IMR-90 (cell line): Measurements from ENCODE around the gene GOLGA5. TPM values are rescaled to one million over a fixed set of nuclear protein-coding genes. Genes with fewer than 3 reads are reported as not detected.

Source experiments
- ATAC-seq: fragments of 200-7000 bp; cut with Tn5 transposase; 2 replicates; pipeline ENCODE4 v1.9.1; 2020; ENCODE audit warnings: low read depth, mild to moderate bottlenecking, moderate library complexity
- BruUV-seq: library from RNA; stranded (reverse); fragments of 400-500 nt; replicated peaks from 2 replicates; lab custom pipeline; 2021; lab: Mats Ljungman, UMichigan
- CTCF ChIA-PET: fragments of 300-600 bp; formaldehyde crosslinking; extraction: SDS; loops from one replicate; lab custom pipeline; 2021; ENCODE audit warnings: antibody characterized with exemption; lab: Yijun Ruan, JAX
- POLR2A ChIA-PET: fragments of 300-600 bp; sonication (Branson Sonifier 250); formaldehyde crosslinking; loops from one replicate; lab custom pipeline; 2022; ENCODE audit warnings: antibody characterized with exemption; ENCODE audit not compliant: unreplicated experiment; lab: Charles Lee
- DNase-seq: peaks from one replicate; pipeline ENCODE4 v3.0.0; 2013
- H2AFZ ChIP-seq: replicated peaks from 2 replicates; pipeline ENCODE3; 2013; ENCODE audit warnings: low read length, mild to moderate bottlenecking; ENCODE audit not compliant: poor library complexity
- H2AK5ac ChIP-seq: 2 replicates; pipeline ENCODE4 v1.6.1; 2013; ENCODE audit warnings: low read depth, low read length, inconsistent platforms
- H2AK9ac ChIP-seq: replicated peaks from 2 replicates; pipeline ENCODE3; 2013; ENCODE audit warnings: mild to moderate bottlenecking, low read depth, low read length, moderate library complexity; ENCODE audit not compliant: poor library complexity
- H2BK120ac ChIP-seq: 2 replicates; pipeline ENCODE4 v1.6.1; 2013; ENCODE audit warnings: low read depth, low read length, inconsistent platforms
- H2BK15ac ChIP-seq: 3 replicates; pipeline ENCODE4 v1.6.1; 2013; ENCODE audit warnings: low read depth, low read length, inconsistent platforms
- H2BK20ac ChIP-seq: 2 replicates; pipeline ENCODE4 v1.6.1; 2013; ENCODE audit warnings: low read depth, mild to moderate bottlenecking, inconsistent platforms, low read length, moderate library complexity
- H2BK5ac ChIP-seq: 2 replicates; pipeline ENCODE4 v1.6.1; 2013; ENCODE audit warnings: mild to moderate bottlenecking, low read depth, low read length, inconsistent platforms; ENCODE audit not compliant: poor library complexity, severe bottlenecking
- H3K14ac ChIP-seq: replicated peaks from 2 replicates; pipeline ENCODE4 v1.6.1; 2013; ENCODE audit warnings: low read depth, low read length, inconsistent platforms
- H3K18ac ChIP-seq: 2 replicates; pipeline ENCODE4 v1.6.1; 2013; ENCODE audit warnings: low read depth, low read length, control low read depth
- H3K23ac ChIP-seq: 2 replicates; pipeline ENCODE4 v1.6.1; 2013; ENCODE audit warnings: low read depth, low read length, inconsistent platforms
- H3K27ac ChIP-seq: 2 replicates; pipeline ENCODE4 v1.5.1; 2013; ENCODE audit warnings: mild to moderate bottlenecking, control low read depth, low read length; ENCODE audit not compliant: insufficient read depth
- H3K27me3 ChIP-seq: 2 replicates; pipeline ENCODE4 v1.6.1; 2013; ENCODE audit warnings: low read length; ENCODE audit not compliant: control insufficient read depth, insufficient read depth
- H3K36me3 ChIP-seq: 2 replicates; pipeline ENCODE4 v1.6.1; 2013; ENCODE audit warnings: low read length, mixed read lengths; ENCODE audit not compliant: control insufficient read depth, insufficient read depth
- H3K4ac ChIP-seq: 2 replicates; pipeline ENCODE4 v1.6.1; 2013; ENCODE audit warnings: low read depth, low read length, inconsistent platforms
- H3K4me1 ChIP-seq: 2 replicates; pipeline ENCODE4 v1.6.1; 2013; ENCODE audit warnings: low read length, mixed read lengths; ENCODE audit not compliant: control insufficient read depth, insufficient read depth
- H3K4me2 ChIP-seq: 2 replicates; pipeline ENCODE4 v1.6.1; 2013; ENCODE audit warnings: low read depth, mild to moderate bottlenecking, control low read depth, low read length, moderate library complexity
- H3K4me3 ChIP-seq: 2 replicates; pipeline ENCODE4 v1.5.1; 2013; ENCODE audit warnings: low read depth, mild to moderate bottlenecking, control low read depth, low read length, moderate library complexity; ENCODE audit not compliant: insufficient read depth
- H3K56ac ChIP-seq: 2 replicates; pipeline ENCODE4 v1.6.1; 2013; ENCODE audit warnings: low read length, inconsistent platforms; ENCODE audit not compliant: insufficient read depth; ENCODE audit errors: extremely low read depth
- H3K79me1 ChIP-seq, 2 experiments: 2 replicates each; pipeline ENCODE4 v1.6.1; 2013; ENCODE audit warnings: low read length in 2 of 2, inconsistent platforms in 1 of 2, low read depth in 1 of 2
- H3K9ac ChIP-seq: 2 replicates; pipeline ENCODE4 v1.6.1; 2013; ENCODE audit warnings: low read depth, low read length, control low read depth
- H3K9me1 ChIP-seq: 2 replicates; pipeline ENCODE4 v1.6.1; 2013; ENCODE audit warnings: low read length, inconsistent platforms; ENCODE audit not compliant: insufficient read depth
- H3K9me3 ChIP-seq: 2 replicates; pipeline ENCODE4 v1.6.1; 2013; ENCODE audit warnings: low read length; ENCODE audit not compliant: control insufficient read depth, insufficient read depth
- H4K20me1 ChIP-seq: 2 replicates; pipeline ENCODE4 v1.6.1; 2013; ENCODE audit warnings: low read length, inconsistent platforms; ENCODE audit not compliant: insufficient read depth
- H4K5ac ChIP-seq: 2 replicates; pipeline ENCODE4 v1.6.1; 2013; ENCODE audit warnings: mild to moderate bottlenecking, low read depth, low read length, control low read depth
- H4K8ac ChIP-seq, 2 experiments: 2 replicates each; pipeline ENCODE4 v1.6.1; 2013; ENCODE audit warnings: low read depth in 2 of 2, low read length in 2 of 2, control low read depth in 1 of 2, inconsistent platforms in 1 of 2
- H4K91ac ChIP-seq: 2 replicates; pipeline ENCODE4 v1.6.1; 2013; ENCODE audit warnings: low read depth, low read length, inconsistent platforms; ENCODE audit not compliant: insufficient read depth
- CTCF ChIP-seq: conservative IDR thresholded peaks from 2 replicates; pipeline ENCODE4 v1.5.1; 2012; ENCODE audit warnings: mild to moderate bottlenecking, low read depth, low read length, improper control_type of control experiment
- ELK1 ChIP-seq: fragments of 150-350 bp; IDR thresholded peaks from 2 replicates; pipeline ENCODE4 v1.6.1; 2016; ENCODE audit warnings: low read depth, mild to moderate bottlenecking, low read length, moderate library complexity, borderline replicate concordance
- RAD21 ChIP-seq: IDR thresholded peaks from 2 replicates; pipeline ENCODE4 v1.6.1; 2012; ENCODE audit warnings: low read length, improper control_type of control experiment
- RFX5 ChIP-seq: IDR thresholded peaks from 2 replicates; pipeline ENCODE4 v1.8.0; 2012; ENCODE audit warnings: low read depth, mild to moderate bottlenecking, low read length, moderate library complexity
- SMC3 ChIP-seq: fragments of 150-350 bp; IDR thresholded peaks from 2 replicates; pipeline ENCODE4 v1.6.1; 2016; ENCODE audit warnings: low read depth, mild to moderate bottlenecking, antibody characterized with exemption, low read length, moderate library complexity
- WGBS, 2 experiments: methylation state at CpG; one replicate each; pipeline versions ENCODE4 v1.1.5 to v1.1.7; 2013; ENCODE audit warnings: missing lambda C conversion rate in 2 of 2; ENCODE audit not compliant: insufficient read length in 1 of 2; ENCODE audit errors: extremely low coverage in 2 of 2; 5-methylcytosine and 5-hydroxymethylcytosine counted together
- dilution Hi-C: fragments of 300-500 bp; cut with HindIII; formaldehyde crosslinking; loops from one replicate; pipeline ENCODE4 v1.14.3; 2018; ENCODE audit warnings: low sequenced_read_pairs; ENCODE audit not compliant: unreplicated experiment
- in situ Hi-C: fragments of 300-500 bp; cut with MboI; formaldehyde crosslinking; loops from 3 replicates; pipeline ENCODE4 v1.14.3; 2019; ENCODE audit warnings: low sequenced_read_pairs, inconsistent platforms, mixed read lengths
- intact Hi-C: fragments of 100-400 bp; cut with micrococcal nuclease; formaldehyde crosslinking; loops from 2 replicates; pipeline ENCODE4 v1.10.0; 2022
- polyA plus RNA-seq, 3 experiments: library from polyadenylated mRNA; depleted of rRNA; stranded (reverse); fragments of >200 nt; gene quantifications; 2 replicates each; pipeline ENCODE4 v1.2.3, GENCODE V29; 2012; ENCODE audit warnings: low replicate concordance in 1 of 3
- total RNA-seq: library from RNA; depleted of rRNA; stranded (reverse); fragments of >200 nt; gene quantifications from 2 replicates; pipeline ENCODE4 v1.2.3, GENCODE V29; 2012

Gene GOLGA5
- total and polyA plus RNA-seq, 2 of the 4 experiments (the other 2 are of a cell fraction): 35.0 to 59.5 TPM

- no peak overlapping the region for H4K8ac ChIP-seq
- no peak overlapping the region for H2BK15ac ChIP-seq
- no peaks in the 10 kb centered on the region for H3K4me1 ChIP-seq
- dilution Hi-C loops (no loop called here), intact Hi-C loops (loop anchor here (10.0 kb wide), 1 partner anchor 303 kb away; no protein-coding TSS in a partner anchor), in situ Hi-C loops (no loop called here)
- H3K27me3 ChIP-seq: no peaks in the 10 kb centered on the region
- H3K4ac ChIP-seq: no peak overlapping the region
- H2BK20ac ChIP-seq: no peak overlapping the region
- H2BK5ac ChIP-seq: no peak overlapping the region
- no peak overlapping the region for H3K18ac ChIP-seq
- no peak overlapping the region for H3K9ac ChIP-seq
- no peak overlapping the region for H2AK5ac ChIP-seq
- no peaks in the 10 kb centered on the region for H3K79me1 ChIP-seq
- H3K4me3 ChIP-seq: no peak overlapping the region
- no peaks in the 10 kb centered on the region for H4K20me1 ChIP-seq
- no peak overlapping the region for H2AK9ac ChIP-seq
- BruUV-seq: no TSS peak
- POLR2A ChIA-PET: interaction anchor here (0.6 kb wide), 1 partner anchor 19 kb away, joined by 10 read pairs; no protein-coding TSS in a partner anchor
- WGBS, 2 experiments: no CpG with 5 or more reads among the region's 7 CpGs
- H3K56ac ChIP-seq: no peak overlapping the region
- no peak overlapping the region for H3K27ac ChIP-seq
- DNase-seq: no peak
- peaks cover 45% of the 10 kb centered on the region for H3K36me3 ChIP-seq
- no peak overlapping the region for H2AFZ ChIP-seq
- no peak overlapping the region for H2BK120ac ChIP-seq
- no peak overlapping the region for H3K23ac ChIP-seq
- no peak overlapping the region for H3K4me2 ChIP-seq
- H3K9me3 ChIP-seq: no peaks in the 10 kb centered on the region
- no peak overlapping the region for H4K5ac ChIP-seq
- CTCF ChIA-PET: no interaction called here
- TF ChIP-seq SMC3: no peak
- no peak for TF ChIP-seq CTCF
- TF ChIP-seq RAD21: no peak
- TF ChIP-seq RFX5: no peak
- TF ChIP-seq ELK1: no peak
- H3K14ac ChIP-seq: no peak overlapping the region
- ATAC-seq: no peak
- H3K9me1 ChIP-seq: no peaks in the 10 kb centered on the region; the same call in 1 of the 2 replicates
- no peak overlapping the region for H4K91ac ChIP-seq
Measured at GRCh38 chr14:92832137-92832700, 38.1 kb downstream of the GOLGA5 start.
